ENCODE results near the gene RNF44.

- TF ChIP-seq CTCF (IDR thresholded peaks at IDR 0.05) (no peak), POLR2A (IDR thresholded peaks at IDR 0.05) (no peak)
These were observed 6.7 kb downstream of the RNF44 start for GRCh38 chr5:176530393-176530982.
